HG03575 (cell line): ENCODE measurements around the gene ZHX3.
"Not testable (repeated sequence)": the region's sequence is repeated elsewhere in the genome, so short reads cannot be mapped to it uniquely, and the experiment has no call there.

Experiments used
- ATAC-seq: cut with Tn5 transposase; IDR thresholded peaks from one replicate; pipeline ENCODE4 v1.9.1; 2021; ENCODE audit not compliant: unreplicated experiment, insufficient number of reproducible peaks, low FRiP score; ENCODE audit errors: extremely low read depth

ZHX3 gene

DNA sequence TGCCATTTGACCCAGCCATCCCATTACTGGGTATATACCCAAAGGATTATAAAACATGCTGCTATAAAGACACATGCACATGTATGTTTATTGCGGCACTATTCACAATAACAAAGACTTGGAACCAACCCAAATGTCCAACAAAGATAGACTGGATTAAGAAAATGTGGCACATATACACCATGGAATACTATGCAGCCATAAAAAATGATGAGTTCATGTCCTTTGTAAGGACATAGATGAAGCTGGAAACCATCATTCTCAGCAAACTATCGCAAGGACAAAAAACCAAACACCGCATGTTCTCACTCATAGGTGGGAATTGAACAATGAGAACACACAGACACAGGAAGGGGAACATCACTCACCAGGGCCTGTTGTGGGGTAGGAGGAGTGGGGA is 80.3 kb downstream of the ZHX3 start:
- ATAC-seq, result not testable (repeated sequence)

GRCh38 chr20:41236818-41237217 is 80.7 kb downstream of the ZHX3 start:
- not testable (repeated sequence) for ATAC-seq

DNA sequence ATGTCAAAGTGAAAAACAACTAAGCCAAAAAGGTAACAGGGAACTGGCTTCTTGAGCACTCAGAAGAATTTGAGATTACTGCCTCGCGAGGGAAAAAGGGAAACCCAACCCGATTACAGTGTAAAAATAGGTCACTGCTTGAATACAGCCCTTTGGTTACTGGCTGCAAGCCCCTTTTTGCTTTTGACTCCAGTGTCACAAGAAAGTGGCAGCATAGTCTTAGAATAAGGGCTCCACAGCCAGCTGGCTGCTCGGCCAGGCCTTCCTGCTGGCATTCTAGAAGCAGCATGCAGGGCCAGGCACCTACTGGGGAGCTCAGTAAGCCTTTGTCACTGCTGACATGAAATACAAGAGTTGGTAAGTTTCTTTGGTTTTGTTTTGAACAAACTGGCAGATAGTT is 83.0 kb downstream of the ZHX3 start:
- no peak for ATAC-seq

DNA sequence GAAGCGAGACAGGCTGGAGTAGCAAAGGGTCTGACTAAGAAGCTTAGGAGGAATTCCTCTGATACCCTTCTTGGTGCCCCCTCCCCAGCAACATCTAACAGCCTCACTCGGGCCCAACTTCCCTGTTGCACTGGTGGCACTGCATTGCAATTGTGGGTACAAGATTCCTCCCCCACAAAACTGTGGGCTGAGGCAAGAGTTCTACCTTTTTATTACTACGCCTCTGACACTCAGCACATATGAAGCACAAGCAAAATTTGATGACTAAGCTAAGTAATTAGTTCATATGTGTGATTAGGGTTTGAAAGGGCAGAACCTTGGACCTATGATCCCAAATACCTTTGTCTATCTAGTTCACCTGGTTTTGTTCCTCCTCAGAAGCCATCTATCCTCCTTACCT is 83.5 kb downstream of the ZHX3 start:
- no peak for ATAC-seq

DNA sequence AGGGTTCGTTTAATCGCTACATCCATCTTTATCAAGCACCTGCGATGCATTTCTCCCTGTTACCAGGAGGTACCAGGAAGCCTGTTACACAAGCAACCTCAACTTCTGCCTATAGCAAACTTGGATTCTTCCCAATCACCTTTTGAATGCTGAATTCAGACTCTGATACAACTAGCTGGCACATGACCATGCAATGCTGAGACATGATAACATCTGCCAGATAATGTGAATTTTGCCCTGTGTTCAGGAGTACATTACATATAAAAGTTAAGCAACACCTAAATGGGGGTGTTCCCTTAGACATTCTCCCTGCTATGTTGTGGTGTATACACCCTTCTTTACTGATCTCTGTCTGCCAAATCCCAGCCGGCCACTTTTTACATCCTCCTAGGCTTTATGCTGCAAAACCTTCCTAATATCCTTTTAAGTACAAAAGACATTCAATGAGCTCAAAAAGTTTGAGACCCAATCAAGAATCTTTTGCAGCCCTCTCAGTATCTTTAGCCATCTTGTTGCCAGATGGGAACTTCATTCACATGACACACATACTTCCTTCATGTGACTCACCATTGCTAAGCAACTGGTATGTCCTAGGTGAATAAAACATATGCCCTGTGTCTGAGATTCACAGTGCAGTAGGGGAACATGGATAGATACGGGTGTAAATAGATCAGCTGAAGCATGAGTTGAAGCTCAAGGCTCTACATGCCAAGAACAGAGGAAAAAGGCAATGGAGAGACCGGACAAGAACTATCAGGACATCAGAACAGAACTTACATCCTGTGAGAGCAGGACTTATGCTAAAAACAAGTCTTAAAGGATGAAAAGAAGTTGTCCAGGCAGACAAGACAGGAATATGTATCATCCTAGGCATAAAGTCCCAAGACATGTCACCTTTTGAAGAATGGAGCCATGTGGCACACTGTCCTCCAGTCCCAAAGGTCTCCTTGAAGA is 84.3 kb downstream of the ZHX3 start:
- no peak for ATAC-seq

- ATAC-seq, result no peak
These were observed 86.4 kb downstream of the ZHX3 start for GRCh38 chr20:41231136-41231535.

GRCh38 chr20:41230136-41230535 is 87.4 kb downstream of the ZHX3 start:
- ATAC-seq, result no peak

DNA sequence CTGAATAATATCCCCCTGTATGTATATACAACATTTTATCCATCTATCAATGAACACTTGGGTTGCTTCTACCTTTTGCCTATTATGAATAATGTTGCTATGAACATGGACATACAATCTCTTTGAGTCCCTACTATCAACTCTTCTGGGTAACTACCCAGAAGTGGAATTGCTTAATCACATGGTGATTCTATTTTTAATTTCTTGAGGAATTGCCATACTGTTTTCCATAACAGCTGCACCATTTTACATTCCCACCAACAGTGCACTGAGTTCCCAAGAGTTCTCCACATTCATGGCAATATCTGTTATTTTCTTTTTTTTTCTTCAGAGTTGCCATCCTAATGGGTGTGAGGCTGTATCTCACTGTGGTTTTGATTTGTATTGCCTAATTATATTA is 88.3 kb downstream of the ZHX3 start:
- ATAC-seq, result no peak

- no peak for ATAC-seq
These were observed 88.7 kb downstream of the ZHX3 start for GRCh38 chr20:41228858-41229257.

- no peak for ATAC-seq
These were observed 91.1 kb downstream of the ZHX3 start for GRCh38 chr20:41226426-41226825.

- ATAC-seq, result no peak
These were observed 92.4 kb downstream of the ZHX3 start for GRCh38 chr20:41225091-41225490.

- no peak for ATAC-seq
These were observed 93.2 kb downstream of the ZHX3 start for GRCh38 chr20:41224281-41224680.

- no peak for ATAC-seq
These were observed 94.4 kb downstream of the ZHX3 start for GRCh38 chr20:41223112-41223511.

- ATAC-seq, result no peak
These were observed 94.8 kb downstream of the ZHX3 start for GRCh38 chr20:41222703-41223102.

DNA sequence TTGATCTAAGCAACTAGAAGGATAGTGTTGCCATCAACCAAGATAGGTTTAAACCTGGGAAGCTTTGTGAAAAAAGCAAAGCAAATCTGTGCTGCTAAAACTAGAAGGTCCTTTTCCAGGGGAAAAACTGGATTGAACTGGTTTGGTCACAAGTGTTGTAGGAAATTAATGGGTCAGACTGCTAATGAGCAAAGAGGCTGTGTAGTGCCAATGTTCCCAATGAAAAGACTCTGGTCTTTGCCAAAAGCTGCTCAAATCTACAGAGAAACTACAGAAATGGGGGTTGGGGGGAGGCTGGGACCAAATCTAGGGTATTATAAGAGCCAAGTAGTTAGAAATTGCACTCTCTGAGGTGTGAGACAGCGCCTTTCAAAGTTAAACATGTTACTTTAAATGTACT is 95.2 kb downstream of the ZHX3 start:
- ATAC-seq, result no peak

DNA sequence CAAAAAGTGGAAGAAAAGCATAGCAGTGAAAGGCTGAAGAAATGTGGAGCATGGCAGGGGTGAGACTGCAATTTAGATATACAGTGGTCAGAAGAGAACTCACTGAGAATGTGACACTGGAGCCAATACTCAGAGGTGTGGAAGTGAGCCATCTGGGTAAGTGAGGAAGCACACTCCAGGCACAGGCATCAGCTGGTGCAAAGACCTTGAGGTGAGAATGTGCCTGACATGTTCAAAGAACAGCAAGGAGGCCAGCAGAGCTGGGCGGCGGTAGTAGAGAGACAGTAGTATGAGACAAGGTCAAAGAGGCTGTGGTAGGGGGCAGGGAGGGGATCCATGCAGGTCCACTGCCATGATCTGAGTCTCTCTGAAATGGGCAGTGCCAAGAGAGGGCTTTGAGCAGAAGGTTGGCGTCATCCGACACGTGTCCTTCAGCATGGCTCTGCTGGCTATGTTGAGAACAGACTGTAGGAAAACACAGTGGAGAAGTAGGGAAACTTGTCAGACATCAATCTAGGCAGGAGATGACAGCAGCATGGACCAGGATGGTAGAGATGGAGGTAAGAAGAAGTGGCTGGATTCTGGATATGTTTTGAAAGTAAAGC is 95.8 kb downstream of the ZHX3 start:
- no peak for ATAC-seq

- ATAC-seq, result no peak
These were observed 97.7 kb downstream of the ZHX3 start for GRCh38 chr20:41219824-41220223.

DNA sequence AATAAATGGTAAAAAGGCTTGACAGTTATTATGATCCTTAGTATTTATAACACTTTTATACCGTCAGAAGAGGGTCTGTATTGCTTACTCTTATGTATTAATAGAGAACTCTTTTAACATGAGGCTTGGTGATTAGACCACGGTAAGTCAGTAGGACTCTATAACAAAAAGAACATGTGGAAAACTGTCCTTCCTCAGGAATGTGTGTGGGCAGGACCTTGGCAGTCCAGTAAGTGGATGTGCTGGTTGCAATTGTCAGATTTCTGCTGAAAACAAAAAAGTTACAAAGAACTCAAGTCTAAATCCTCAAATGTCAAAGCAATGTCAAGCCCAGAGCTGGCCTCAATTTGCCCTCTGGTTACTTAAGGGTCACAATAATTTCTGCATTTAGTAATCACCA is 99.1 kb downstream of the ZHX3 start:
- ATAC-seq, result no peak

DNA sequence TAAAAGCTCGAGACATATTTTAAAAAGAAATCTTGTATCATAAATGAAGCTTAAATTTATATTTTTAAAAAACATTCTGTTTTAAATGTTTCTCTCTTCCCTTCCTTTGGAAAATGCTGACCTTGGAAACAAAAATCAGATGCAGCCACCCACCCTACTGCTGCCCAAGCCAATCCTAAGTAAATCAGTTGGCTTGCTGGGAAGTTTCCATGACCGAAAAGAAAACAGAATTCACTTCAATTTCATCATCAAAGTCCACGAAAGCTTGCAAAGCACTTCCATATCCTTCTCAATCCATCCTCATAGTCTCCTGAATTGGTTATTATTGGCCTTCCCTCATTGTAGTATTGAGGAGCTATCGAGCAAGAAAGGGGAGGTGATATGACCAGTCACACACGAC is 100.1 kb downstream of the ZHX3 start:
- no peak for ATAC-seq

DNA sequence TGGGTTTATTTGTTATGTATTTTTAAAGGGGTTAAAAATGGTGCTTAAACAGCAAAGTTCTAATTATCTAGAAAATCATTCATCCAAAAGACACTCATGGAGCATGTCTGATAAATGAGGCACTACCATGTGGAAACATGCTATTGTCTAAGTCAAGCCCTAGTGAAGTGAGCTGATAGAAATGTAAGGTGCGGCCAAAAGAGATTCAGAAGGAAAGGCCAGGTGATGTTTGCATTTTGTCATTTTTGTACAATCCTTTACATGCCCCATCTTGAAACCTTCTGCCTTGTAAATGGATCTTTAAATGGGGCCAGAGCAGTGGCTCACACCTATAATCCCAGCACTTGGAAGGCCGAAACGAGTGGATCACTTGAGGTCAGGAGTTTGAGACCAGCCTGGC is 102.9 kb downstream of the ZHX3 start:
- no peak for ATAC-seq
